Psoas muscle (tissue), 8 donors: ENCODE results near the gene DGUOK. TPM values are rescaled to one million over a fixed set of nuclear protein-coding genes. Genes with fewer than 3 reads are reported as not detected.
"Not testable (repeated sequence)": the region's sequence is repeated elsewhere in the genome, so short reads cannot be mapped to it uniquely, and the experiment has no call there.

Source experiments
- ATAC-seq, 4 donors: fragments of 200-7000 bp; cut with Tn5 transposase; one replicate each; pipeline ENCODE4 v1.9.1; 2020; ENCODE audit warnings: moderate library complexity in 3 of 4, mild to moderate bottlenecking in 2 of 4
- DNase-seq, 2 donors: peaks; one replicate each; pipeline ENCODE4 v3.0.0-alpha.2; 2020
- H3K27ac ChIP-seq: fragments of 200-600 bp; one replicate; pipeline ENCODE4 v1.8.0; 2022
- H3K27me3 ChIP-seq, 3 donors: fragments of 200-600 bp in 1 of 3; one replicate each; pipeline versions ENCODE4 v1.6.1 to v1.8.0; 2013 to 2022; ENCODE audit warnings: low read length in 2 of 3, mild to moderate bottlenecking in 2 of 3, moderate library complexity in 1 of 3; ENCODE audit not compliant: insufficient read depth in 3 of 3
- H3K36me3 ChIP-seq, 2 donors: fragments of 200-600 bp in 1 of 2; one replicate each; pipeline versions ENCODE4 v1.6.1 to v1.8.0; 2013 to 2022; ENCODE audit warnings: low read depth in 1 of 2, mild to moderate bottlenecking in 1 of 2, moderate library complexity in 1 of 2; ENCODE audit not compliant: insufficient read depth in 1 of 2
- H3K4me1 ChIP-seq: fragments of 200-600 bp; one replicate; pipeline ENCODE4 v1.8.0; 2022
- H3K4me3 ChIP-seq: fragments of 200-600 bp; one replicate; pipeline ENCODE4 v1.8.0; 2022; ENCODE audit warnings: mild to moderate bottlenecking
- H3K9me3 ChIP-seq: fragments of 200-600 bp; one replicate; pipeline ENCODE4 v1.8.0; 2022
- WGBS, 3 donors: extraction: QIAGEN DNeasy Blood & Tissue Kit; methylation state at CpG; one replicate each; pipeline versions ENCODE4 v1.1.6 to v1.1.7; 2013; 5-methylcytosine and 5-hydroxymethylcytosine counted together
- intact Hi-C, 2 donors: fragments of 100-400 bp; cut with DNase I; formaldehyde crosslinking; loops; one replicate each; pipeline versions ENCODE4 v1.11.0 to v1.14.2; 2022
- polyA plus RNA-seq, 3 donors: library from polyadenylated mRNA; stranded (reverse); fragments of 200-250 nt; gene quantifications; one replicate each; pipeline ENCODE4 v1.2.3, GENCODE V29; 2013
- total RNA-seq, 4 donors: library from RNA; stranded (reverse); fragmentation: NEBNext Ultra II Directional in 2 of 4; extraction: Animal tissue kit (Norgen Biotek cat#: 25700) in 2 of 4; gene quantifications; one replicate each; pipeline versions ENCODE4 v1.2.1 to v1.2.4, GENCODE V29; 2021 to 2023
- TF ChIP-seq, protein P1 (sequence below): fragments of 200-600 bp; IDR thresholded peaks from one replicate; pipeline ENCODE4 v1.8.0; 2022; ENCODE audit warnings: antibody characterized with exemption
- donor health status: healthy with polysubstance abuse.
- donor health status: DM: no; HTN: no; CAD: no; lungs with moderate emphysema.
- donor health status: Bipolar disorder and iron deficiency.
- donor health status: healthy.
- donor health status: DM: yes; HTN: yes; CAD: no.
- donor health status: DM: no; HTN: no; CAD: no.
- donor health status: DM: no; HTN: no; CAD: no.
- donor health status: DM: yes; HTN: yes; CAD: no.

Gene DGUOK
- total and polyA plus RNA-seq, 7 donors = 12.9 to 74.2 (median 22.3) TPM

DNA sequence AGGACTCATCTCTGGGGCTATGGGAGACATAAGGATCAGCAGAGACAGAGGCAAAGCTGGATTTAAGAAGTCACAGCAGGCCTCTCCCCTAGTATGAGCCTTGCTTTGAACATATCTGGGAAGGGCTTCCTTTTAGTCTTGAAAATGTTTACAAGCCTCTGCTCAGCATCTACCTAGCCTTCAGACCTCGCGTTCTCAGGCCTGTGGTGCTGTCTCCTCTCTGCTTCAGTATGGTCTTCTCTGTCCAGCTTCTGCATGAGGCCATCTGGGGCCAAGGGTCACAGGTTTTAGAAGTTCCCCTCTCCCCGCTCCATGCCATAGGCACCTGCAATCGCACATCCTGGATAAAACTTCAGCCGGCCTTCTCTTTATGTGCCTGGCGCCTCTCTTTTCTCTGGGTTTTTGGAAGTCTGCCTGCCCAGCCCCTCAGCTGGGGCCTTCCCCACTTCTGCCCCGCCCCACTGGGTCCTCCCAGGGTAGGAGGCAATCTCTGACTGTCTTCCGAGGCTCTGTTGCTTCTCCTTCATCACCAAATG lies 26.8 kb upstream of the DGUOK start:
- no peaks in the 10 kb centered on the region for H3K9me3 ChIP-seq
- H3K4me3 ChIP-seq = no peak overlapping the region
- H3K27me3 ChIP-seq = no peaks in the 10 kb centered on the region
- intact Hi-C loops = no loop called here
- 77 to 81% (median 79%) methylated on average over 8 of the region's 8 CpGs for WGBS, 3 donors
- DNase-seq (no peak), ATAC-seq (no peak)
- TF ChIP-seq, protein P1, sequence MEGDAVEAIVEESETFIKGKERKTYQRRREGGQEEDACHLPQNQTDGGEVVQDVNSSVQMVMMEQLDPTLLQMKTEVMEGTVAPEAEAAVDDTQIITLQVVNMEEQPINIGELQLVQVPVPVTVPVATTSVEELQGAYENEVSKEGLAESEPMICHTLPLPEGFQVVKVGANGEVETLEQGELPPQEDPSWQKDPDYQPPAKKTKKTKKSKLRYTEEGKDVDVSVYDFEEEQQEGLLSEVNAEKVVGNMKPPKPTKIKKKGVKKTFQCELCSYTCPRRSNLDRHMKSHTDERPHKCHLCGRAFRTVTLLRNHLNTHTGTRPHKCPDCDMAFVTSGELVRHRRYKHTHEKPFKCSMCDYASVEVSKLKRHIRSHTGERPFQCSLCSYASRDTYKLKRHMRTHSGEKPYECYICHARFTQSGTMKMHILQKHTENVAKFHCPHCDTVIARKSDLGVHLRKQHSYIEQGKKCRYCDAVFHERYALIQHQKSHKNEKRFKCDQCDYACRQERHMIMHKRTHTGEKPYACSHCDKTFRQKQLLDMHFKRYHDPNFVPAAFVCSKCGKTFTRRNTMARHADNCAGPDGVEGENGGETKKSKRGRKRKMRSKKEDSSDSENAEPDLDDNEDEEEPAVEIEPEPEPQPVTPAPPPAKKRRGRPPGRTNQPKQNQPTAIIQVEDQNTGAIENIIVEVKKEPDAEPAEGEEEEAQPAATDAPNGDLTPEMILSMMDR = no peak
- no peaks in the 10 kb centered on the region for H3K36me3 ChIP-seq
- no peaks in the 10 kb centered on the region for H3K4me1 ChIP-seq
- H3K27ac ChIP-seq = no peak overlapping the region

DNA sequence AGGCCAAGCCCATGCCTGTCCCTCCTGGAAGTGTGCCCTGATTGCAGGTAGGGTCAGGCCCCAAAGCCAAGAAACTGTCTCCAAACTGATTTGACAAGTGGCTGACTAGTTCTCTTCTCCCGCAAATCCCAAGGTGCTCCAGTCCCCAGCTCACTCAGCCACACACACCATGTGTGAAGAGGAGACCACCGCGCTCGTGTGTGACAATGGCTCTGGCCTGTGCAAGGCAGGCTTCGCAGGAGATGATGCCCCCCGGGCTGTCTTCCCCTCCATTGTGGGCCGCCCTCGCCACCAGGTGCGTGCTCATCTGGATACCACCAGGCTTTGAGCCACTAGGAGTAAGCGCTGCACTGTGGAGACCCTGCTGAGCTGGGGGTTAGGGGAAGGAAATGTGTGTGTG lies 25.5 kb upstream of the DGUOK start:
- intact Hi-C loops = no loop called here
- H3K27me3 ChIP-seq = no peaks in the 10 kb centered on the region
- H3K4me3 ChIP-seq = no peak overlapping the region
- WGBS, 3 donors = 82 to 90% (median 88%) methylated on average over 10 of the region's 10 CpGs
- no peaks in the 10 kb centered on the region for H3K4me1 ChIP-seq
- no peaks in the 10 kb centered on the region for H3K9me3 ChIP-seq
- no peak overlapping the region for H3K27ac ChIP-seq
- TF ChIP-seq, protein P1 = no peak
- H3K36me3 ChIP-seq = no peaks in the 10 kb centered on the region
- ATAC-seq (no peak), DNase-seq (no peak)

DNA sequence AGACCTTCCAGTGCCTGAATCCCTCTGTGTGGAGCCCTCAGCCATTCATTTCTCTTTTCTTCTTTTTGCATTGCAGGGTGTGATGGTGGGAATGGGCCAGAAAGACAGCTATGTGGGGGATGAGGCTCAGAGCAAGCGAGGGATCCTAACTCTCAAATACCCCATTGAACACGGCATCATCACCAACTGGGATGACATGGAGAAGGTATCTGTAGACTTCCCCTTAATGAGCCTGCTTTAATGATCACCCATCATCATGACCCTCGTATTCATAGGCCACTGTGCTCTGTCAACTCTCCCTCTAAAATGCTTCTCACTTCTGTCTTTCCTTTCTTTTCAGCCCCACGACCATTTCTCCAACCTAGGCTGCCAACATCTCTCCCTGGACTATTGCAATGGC lies 24.4 kb upstream of the DGUOK start:
- Histone ChIP-seq H3K36me3 (no peaks in the 10 kb centered on the region), H3K9me3 (no peaks in the 10 kb centered on the region), H3K27ac (no peak overlapping the region), H3K4me3 (no peak overlapping the region), H3K4me1 (no peaks in the 10 kb centered on the region), H3K27me3 (no peaks in the 10 kb centered on the region)
- no peak for ATAC-seq
- TF ChIP-seq, protein P1 = no peak
- 71 to 86% (median 77%) methylated on average over 4 of the region's 4 CpGs for WGBS, 3 donors
- no peak for DNase-seq
- intact Hi-C loops = no loop called here

DNA sequence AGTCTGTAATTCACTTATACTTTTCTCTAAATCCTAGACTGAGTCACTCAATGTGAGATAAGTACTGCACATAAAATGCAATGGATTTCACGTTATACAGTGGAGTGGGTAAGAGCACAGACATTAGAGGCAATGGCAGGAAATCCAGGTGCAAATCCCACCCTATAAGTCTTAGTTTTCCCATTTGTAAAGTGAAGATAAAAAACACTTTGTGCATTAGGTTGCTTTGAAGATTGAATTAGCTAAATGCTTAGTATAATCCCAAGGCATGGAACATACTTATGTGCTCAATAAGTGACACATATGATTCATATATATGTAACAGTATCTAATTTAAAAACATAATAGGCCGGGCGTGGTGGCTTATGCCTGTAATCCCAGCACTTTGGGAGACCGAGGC lies 23.4 kb upstream of the DGUOK start:
- no peak for ATAC-seq
- intact Hi-C loops = no loop called here
- Histone ChIP-seq H3K27me3 (no peaks in the 10 kb centered on the region), H3K36me3 (no peaks in the 10 kb centered on the region), H3K4me3 (no peak overlapping the region), H3K9me3 (no peaks in the 10 kb centered on the region), H3K4me1 (no peaks in the 10 kb centered on the region), H3K27ac (no peak overlapping the region)
- TF ChIP-seq, protein P1 = no peak
- 42 to 55% (median 48%) methylated on average over 4 of the region's 4 CpGs for WGBS, 3 donors
- DNase-seq = no peak

DNA sequence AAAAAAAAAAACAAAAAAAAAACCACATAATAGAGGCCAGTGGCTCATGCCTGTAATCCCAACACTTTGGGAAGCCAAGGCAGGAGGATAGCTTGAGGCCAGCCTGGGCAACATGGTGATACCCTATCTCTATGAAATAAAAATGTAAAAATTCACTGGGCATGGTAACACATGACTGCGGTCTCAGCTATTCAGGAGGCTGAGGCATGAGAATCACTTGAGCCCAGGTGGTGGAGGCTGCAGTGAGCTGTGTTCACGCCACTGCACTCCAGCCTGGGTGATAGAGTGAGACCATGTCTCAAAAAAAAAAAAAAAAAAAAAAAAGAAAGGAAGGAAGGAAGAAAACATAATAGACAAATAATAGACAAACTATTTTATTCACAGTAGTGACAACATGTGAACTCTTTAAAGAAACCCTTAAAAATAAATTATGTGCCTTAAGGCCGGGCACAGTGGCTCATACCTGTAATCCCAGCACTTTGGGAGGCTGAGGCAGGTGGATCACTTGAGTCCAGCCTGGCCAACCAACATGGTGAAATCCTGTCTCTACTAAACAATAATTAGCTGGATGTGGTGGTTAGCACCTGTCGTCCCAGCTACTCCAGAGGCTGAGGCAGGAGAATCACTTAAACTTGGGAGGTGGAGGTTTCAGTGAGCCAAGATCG lies 22.6 kb upstream of the DGUOK start:
- H3K4me1 ChIP-seq, H3K36me3 ChIP-seq, H3K27me3 ChIP-seq, DNase-seq, H3K27ac ChIP-seq, H3K4me3 ChIP-seq, intact Hi-C loops, H3K9me3 ChIP-seq, ATAC-seq: not testable (repeated sequence)
- 83 to 88% (median 85%) methylated on average over 5 of the region's 5 CpGs for WGBS, 3 donors
